ENCODE data around the gene BEND3.

Gene BEND3

GRCh38 chr6:107082045-107082444 is 33.3 kb downstream of the BEND3 start:
- DNase-seq (ENCODE audit: low read depth), result no peak

GRCh38 chr6:107080036-107080435 is 35.3 kb downstream of the BEND3 start:
- no peak for DNase-seq (ENCODE audit: low read depth)

- no peak for DNase-seq (ENCODE audit: low read depth)
These were observed 35.9 kb downstream of the BEND3 start for GRCh38 chr6:107079429-107079828.

GRCh38 chr6:107077710-107078109 is 37.6 kb downstream of the BEND3 start:
- DNase-seq (ENCODE audit: low read depth), result no peak

GRCh38 chr6:107075951-107076381 is 39.3 kb downstream of the BEND3 start:
- no peak for DNase-seq (ENCODE audit: low read depth)

- DNase-seq (ENCODE audit: low read depth), result no peak
These were observed 44.6 kb downstream of the BEND3 start for GRCh38 chr6:107070686-107071085.

GRCh38 chr6:107069631-107070548 is 45.4 kb downstream of the BEND3 start:
- DNase-seq (ENCODE audit: low read depth), result no peak

- no peak for DNase-seq (ENCODE audit: low read depth)
These were observed 46.4 kb downstream of the BEND3 start for GRCh38 chr6:107068691-107069630.

GRCh38 chr6:107066697-107067659 is 48.3 kb downstream of the BEND3 start:
- no peak for DNase-seq (ENCODE audit: low read depth)

GRCh38 chr6:107064579-107065065 is 50.7 kb downstream of the BEND3 start:
- DNase-seq (ENCODE audit: low read depth), result peak; percentile 64

GRCh38 chr6:107062691-107063090 is 52.6 kb downstream of the BEND3 start:
- DNase-seq (ENCODE audit: low read depth), result no peak

- no peak for DNase-seq (ENCODE audit: low read depth)
These were observed 53.9 kb downstream of the BEND3 start for GRCh38 chr6:107061125-107062020.

GRCh38 chr6:107060704-107061103 is 54.6 kb downstream of the BEND3 start:
- DNase-seq (ENCODE audit: low read depth), result no peak

GRCh38 chr6:107059606-107060005 is 55.7 kb downstream of the BEND3 start:
- DNase-seq (ENCODE audit: low read depth), result no peak

GRCh38 chr6:107057679-107058078 is 57.6 kb downstream of the BEND3 start:
- DNase-seq (ENCODE audit: low read depth), result no peak

- DNase-seq (ENCODE audit: low read depth), result no peak
These were observed 58.5 kb downstream of the BEND3 start for GRCh38 chr6:107056796-107057195.

GRCh38 chr6:107047807-107048206 is 67.5 kb downstream of the BEND3 start:
- DNase-seq (ENCODE audit: low read depth), result no peak

GRCh38 chr6:107045826-107046675 is 69.3 kb downstream of the BEND3 start:
- DNase-seq (ENCODE audit: low read depth), result no peak

- DNase-seq (ENCODE audit: low read depth), result no peak
These were observed 82.2 kb downstream of the BEND3 start for GRCh38 chr6:107033126-107033525.

Data from non-pigmented ciliary epithelial cell (primary cell).